Inferior parietal cortex (tissue), 1 donor: ENCODE results near the gene AKAP5.

Experiments
- DNase-seq: peaks from one replicate; pipeline ENCODE4 v3.0.0-alpha.2; 2016; ENCODE audit errors: extremely low spot score

The AKAP5 gene

DNA sequence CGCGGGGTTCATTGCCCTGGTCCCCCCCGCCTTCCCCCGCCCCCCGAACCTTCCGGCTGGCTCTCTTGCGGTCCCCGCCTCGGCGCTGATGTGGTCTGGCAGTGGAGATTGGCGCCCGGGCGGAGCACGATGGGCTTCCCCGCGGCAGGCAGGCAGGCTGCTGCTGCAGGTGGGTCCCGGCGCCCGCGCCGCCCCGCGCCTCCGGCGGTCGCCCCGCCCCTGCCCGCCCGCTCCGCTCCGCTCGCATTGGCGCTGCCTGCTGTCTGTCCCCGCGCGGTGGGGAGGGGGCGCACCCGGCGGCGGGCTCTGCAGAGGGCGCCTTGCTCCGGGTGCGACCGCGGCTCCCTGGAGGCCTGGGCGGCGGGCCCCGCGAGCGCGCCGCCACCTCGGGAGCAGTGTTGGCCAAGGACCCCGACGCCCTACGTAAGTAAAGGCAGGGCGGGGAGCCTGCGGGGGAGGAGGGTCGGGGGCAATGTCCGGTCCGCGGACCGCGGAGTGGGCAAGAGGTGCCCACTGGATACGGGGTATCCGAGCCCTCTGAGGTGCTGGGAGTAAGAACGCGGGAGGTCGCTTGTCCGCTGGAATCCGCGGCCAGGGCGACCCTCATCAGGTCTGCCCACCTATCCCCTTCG is at the start of gene AKAP5:
Gene AKAP5, plus strand, starts transcription at position 309 of the 632 bp plus-strand sequence. CDS start 2,896 bp downstream, outside the sequence.
- no peak for DNase-seq

- no peak for DNase-seq
Observed at GRCh38 chr14:64416348-64416932, 48.9 kb upstream of the AKAP5 start.

DNA sequence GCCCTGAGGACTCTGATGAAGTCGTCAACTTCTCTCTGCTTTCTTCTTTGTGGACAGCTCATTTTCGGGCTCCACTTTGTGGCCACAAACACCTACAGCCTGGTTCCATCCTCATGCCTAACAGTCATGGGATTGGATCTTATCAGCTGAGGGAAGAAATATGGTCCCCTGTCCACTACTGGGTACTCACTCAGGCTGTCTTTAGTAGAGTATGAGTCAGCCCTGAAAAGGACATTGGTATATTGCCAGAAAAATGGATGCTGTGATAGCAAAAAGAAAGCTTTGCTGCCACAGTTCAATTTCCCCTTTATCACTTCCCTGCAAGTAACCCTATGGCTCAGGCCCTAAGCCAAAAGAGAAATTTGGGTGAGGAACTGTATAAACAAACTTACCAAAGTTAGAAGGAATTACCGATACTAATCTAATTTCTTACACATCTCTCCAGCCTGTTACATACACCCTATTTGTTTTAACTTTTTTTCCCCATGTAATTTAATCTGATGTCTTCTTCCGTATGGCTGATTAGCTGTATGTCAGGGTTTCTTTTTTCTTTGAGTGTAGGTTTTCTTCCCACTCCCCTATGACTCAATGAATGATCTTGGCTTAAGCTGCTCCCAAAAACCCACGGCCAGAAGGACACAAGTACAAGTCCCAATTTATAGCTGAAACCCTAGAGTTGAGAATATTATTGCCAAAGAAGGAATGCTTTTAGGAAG is 48.1 kb upstream of the AKAP5 start:
- DNase-seq = no peak

DNA sequence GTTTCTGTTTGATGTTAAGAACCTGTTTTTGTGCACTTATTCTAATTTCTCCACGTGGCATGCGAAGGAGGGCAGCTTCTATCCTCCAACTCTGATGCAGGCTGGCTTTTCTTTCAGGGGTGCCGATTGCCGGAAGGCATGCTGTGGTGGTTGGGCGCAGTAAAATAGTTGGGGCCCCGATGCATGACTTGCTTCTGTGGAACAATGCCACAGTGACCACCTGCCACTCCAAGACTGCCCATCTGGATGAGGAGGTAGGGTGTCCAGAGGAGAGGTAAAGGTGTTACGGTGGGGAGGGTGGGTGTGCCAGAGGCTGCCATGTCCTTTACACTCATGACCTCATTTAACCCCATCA is 47.6 kb upstream of the AKAP5 start:
- no peak for DNase-seq

- no peak for DNase-seq
Observed at GRCh38 chr14:64419003-64419402, 46.3 kb upstream of the AKAP5 start.

DNA sequence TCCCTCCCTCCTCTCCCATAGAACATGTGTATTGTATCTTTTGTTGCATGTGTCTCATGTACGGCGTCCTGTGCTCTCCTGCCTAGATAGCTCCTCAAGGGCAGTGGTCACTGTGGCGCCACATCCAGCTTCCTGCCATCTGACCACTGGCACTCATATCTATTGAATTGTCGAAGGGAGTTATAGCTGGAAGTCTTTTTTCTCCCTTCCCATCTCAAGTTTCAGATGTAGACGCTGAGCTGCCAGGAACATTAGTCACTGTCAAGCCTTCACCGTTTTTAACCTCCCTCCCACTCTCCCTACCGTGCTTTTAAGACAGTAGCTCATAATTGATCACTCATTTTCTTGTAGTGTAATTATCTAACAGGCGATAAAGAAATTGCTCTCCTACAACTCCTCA is 44.1 kb upstream of the AKAP5 start:
- DNase-seq = no peak

- DNase-seq = no peak
Observed at GRCh38 chr14:64422005-64422404, 43.3 kb upstream of the AKAP5 start.

DNA sequence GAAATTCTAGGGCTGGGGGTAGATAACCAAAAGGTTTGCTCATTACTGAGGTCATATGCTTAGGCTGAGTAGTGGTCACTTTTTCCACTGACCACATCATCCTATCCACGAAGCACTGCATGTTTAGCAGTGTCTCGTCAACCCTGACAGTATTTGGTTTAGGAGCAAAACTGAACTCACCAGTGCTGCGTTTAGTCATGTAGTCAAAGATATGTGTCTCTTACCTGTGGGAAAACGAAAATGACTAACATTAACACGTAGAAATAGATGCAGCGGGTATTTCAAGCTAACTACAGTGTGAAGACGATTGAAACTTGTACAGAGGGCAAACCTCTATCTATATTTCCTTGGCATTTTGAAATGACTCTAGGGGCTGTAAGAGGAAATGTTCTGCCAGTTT is 42.5 kb upstream of the AKAP5 start:
- no peak for DNase-seq

DNA sequence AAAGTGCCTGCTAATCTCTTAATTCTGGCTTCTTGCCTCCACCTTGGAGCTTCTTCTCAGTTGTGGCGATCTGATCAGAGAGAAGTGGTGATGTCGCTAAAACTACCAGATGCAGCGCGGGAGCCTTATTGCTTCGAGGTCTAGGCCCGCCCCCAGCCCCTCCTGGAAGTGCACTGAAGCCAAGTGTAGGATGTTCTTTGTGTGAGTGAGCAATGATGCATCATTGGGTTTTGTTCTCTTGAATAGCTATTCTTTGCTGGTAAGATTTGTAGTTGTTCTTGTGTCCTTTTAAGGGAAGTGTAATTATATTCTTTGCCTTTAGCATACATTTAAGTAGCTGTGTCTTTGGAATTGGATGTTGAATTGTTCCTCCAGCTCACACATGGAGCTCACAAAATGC is 41.3 kb upstream of the AKAP5 start:
- no peak for DNase-seq

GRCh38 chr14:64434528-64434927 is 30.8 kb upstream of the AKAP5 start:
- DNase-seq = no peak

- DNase-seq = no peak
Observed at GRCh38 chr14:64438181-64438841, 27.0 kb upstream of the AKAP5 start.

DNA sequence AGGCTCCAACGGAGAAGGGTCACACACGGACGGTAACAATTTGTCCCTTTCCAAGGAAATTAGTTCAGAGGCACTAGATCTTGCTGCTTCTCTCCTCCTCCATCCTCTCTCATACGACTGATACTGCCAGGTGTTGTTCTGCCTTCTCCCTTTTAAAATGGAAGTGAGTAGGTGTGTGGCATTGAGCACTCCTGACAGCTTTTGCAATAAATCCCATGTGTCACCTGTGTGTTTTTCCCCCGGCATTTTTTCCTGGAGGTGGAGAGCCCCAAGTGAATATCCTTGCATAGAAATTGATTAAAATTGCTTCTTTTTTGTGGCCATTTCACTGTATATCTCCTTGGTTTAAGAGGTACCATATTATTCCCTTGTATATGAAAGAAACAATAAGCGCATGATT is 26.2 kb upstream of the AKAP5 start:
- DNase-seq = no peak

- no peak for DNase-seq
Observed at GRCh38 chr14:64440494-64440893, 24.8 kb upstream of the AKAP5 start.

DNA sequence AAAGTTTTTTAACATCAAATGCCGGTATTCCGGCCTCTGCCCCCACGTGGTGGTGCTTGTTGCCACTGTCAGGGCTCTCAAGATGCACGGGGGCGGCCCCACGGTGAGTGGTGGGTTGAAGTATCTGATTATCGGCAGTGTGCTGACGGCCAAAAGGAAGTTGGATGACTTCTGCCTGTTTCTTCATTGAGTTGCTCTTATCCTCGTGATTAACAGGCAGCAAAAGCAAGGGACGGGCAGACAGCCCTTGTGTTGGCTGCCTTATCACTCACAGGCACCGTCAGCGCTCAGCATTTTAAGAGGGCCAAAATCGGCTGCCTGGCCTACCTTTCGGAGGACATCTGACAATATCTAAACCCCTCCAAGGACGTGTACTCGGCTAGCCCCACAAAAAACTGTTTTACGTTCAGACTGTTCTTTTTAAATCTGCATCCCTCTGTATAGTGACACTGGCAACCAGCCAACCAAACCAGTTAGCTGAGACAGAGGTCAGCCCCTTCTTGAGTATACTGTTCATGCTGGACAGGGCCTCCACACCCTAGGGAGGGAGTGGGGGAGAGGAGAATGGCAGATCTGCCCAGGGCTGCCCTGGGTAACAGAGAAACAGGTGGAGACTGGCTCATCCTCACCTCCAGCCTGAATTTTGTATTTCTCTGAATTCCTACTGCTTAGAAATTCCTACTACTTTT is 22.9 kb upstream of the AKAP5 start:
- no peak for DNase-seq

- no peak for DNase-seq
Observed at GRCh38 chr14:64444140-64444539, 21.2 kb upstream of the AKAP5 start.

- no peak for DNase-seq
Observed at GRCh38 chr14:64444984-64445845, 20.1 kb upstream of the AKAP5 start.

DNA sequence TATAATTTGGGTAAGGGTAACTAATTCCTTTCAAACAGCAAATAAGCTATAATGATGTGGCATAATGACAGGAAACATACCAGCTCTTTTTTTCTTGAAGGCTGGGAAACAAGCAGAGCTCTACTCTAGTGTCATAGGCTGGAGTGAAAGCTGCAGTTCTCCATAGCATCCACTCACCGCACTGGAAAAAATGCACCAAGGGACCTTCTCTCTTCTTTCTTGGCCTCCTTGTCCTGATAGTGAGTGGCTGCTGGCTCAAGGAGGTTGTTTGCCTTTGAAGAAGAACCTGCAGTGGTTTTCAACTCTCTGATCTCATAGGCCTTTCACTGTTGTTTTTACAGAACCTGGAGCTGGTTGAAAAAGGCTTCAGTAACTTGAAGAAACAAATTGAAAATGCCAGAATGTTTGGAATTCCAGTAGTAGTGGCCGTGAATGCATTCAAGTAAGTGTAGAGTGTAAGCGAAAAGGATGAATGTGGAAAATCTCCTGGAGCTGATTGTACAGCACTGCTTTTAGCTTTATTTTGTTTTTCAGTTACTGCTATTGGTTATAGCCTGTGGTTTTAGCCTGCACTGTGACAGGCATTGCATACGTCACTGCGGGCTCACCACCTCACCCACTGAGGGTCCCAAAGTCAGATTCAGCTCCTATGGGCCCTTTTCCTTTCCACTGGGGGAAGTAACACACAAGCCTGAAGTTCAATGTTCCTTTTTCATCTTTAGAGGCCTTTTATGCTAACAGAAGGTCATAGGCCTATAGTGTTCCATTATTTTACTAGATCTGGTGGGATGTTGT is 17.2 kb upstream of the AKAP5 start:
- no peak for DNase-seq

DNA sequence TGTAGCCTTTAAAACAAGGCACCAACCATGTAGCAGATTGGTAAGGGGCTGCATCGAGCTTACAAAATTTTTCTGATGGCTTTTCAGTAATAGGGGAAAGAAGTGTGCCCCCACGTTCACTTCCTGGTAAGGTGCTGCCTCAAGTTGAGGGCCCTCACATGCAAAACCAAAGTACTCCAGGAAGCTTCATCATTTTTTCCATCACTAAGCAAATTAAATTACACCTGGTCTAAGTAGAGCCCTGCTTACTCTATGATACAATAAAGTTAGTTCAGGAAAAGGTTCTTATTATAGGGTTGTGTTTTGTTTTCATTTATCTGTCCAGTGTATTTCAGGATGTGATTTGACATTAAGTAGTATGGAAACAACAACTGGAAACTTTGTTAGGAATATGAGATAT is 15.0 kb upstream of the AKAP5 start:
- no peak for DNase-seq

GRCh38 chr14:64454671-64455070 is 10.6 kb upstream of the AKAP5 start:
- no peak for DNase-seq

DNA sequence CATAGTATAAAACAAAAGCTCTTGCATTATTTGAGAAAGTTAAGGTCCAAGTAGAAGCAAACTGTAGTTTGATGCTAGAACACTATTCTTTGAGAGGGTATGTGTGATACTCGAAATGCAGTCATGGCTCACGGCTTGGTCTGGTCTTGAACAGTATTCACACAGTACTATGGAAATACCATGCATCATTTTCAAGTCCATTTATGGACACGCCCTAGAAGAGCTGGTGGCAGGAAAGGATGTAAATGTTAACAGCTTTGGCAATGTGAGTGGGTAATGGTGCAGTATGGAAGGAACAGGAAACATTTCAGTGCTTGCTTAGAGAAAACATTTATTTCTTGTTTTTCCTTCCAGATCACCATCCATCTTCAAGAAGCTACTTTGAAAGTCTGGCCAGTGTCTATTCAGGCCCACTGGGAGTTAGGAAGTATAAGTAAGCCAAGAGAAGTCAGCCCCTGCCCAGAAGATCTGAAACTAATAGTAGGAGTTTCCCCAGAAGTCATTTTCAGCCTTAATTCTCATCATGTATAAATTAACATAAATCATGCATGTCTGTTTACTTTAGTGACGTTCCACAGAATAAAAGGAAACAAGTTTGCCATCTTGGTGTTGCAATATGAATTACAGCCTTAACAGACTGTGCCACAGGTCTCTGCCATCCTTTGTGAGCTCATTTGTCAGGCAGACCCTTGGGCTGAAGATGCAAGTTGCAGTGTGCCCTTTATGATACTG is 5.7 kb upstream of the AKAP5 start:
- DNase-seq = no peak
